NT2/D1 (cell line): Measurements from ENCODE around the gene FMNL2.

Experiments
- SUZ12 ChIP-seq: IDR thresholded peaks from 2 replicates; pipeline ENCODE4 v1.6.1; 2011; ENCODE audit not compliant: insufficient read length, insufficient read depth; ENCODE audit errors: extremely low read depth
- YY1 ChIP-seq: IDR thresholded peaks from 2 replicates; pipeline ENCODE4 v1.6.1; 2011; ENCODE audit not compliant: insufficient read length, insufficient read depth
- ZNF274 ChIP-seq: IDR thresholded peaks from 2 replicates; pipeline ENCODE4 v1.6.1; 2011; ENCODE audit warnings: mild to moderate bottlenecking, low read depth, low read length

DNA sequence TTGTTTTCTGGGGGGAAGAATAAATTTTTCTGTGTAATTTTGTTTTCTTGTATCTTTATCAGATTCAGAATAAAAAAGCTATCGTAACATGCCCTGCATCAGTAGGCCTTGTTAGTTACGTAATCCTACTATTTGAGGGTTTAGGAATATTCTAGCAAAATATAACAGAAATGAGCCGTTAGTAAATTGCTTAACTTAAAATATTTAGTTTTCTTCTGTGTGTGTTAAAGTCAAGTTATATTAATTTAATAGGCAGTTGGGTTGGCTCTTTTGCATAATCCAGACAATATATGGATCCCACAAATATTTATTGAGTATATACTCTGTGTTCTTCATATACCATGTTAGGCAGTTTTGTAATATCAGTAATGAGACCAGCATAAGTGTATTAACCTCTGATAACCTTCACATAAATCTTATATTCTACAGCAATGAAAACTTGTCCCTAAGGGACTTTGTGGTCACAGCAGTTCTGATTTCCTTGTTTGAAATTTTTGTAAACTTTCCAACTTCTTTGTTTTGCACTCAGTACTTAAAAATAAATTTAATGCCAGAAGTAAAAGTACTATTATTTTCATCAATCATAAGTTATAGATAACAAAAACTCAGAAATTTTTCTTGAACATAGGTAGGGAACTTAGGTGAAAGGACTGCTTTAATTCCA is 151.9 kb downstream of the FMNL2 start:
- TF ChIP-seq YY1 = no peak
- no peak for TF ChIP-seq ZNF274
- TF ChIP-seq SUZ12 = no peak
